Measurements from ENCODE around the gene MRI1.
"Not testable (repeated sequence)": the region's sequence is repeated elsewhere in the genome, so short reads cannot be mapped to it uniquely, and the experiment has no call there.

The MRI1 gene

DNA sequence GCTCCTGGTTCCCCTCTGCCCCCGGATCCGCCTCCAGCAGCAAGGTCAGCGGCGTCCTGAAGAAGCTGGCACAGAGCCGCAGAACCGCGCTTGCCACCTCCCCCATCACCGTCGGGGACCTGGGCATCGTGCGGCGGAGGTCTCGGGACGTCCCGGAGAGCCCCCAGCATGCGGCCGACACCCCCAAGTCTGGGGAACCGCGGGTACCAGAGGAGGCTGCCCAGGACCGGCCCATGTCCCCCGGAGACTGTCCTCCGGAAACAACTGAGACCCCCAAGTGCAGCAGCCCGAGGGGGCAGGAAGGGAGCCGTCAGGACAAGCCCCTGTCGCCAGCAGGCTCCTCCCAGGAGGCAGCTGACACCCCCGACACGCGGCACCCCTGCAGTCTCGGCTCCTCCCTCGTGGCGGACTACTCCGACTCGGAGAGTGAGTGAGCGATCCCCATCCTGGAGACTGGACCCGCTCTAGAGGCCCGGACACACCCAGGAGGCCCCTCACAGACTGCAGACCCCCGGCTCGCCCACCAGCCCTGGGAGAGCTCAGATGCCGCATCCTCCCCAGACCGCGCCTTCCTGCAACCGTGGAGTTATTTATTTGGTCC is 1.6 kb upstream of the MRI1 start:
- DNase-seq, result no peak

DNA sequence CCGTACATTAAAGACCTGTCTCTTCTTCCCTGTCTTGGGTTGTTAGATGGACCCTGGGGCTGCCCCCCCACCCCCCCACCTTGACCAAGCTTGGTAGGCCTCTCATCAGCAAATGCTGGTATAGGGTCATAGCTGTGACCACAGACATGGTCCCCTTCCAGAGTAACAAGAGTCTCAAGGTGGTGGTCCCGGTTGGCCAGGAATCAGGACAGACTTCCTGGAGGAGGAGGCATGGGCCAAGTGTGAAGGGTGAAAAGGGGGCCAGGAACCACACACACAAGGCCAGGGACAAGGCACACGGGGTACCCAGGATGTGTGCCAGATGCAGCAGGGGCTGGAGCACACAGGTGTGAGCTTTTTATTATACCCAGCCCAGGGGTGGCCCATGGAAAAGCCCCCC is 1.1 kb upstream of the MRI1 start:
- no peak for DNase-seq

DNA sequence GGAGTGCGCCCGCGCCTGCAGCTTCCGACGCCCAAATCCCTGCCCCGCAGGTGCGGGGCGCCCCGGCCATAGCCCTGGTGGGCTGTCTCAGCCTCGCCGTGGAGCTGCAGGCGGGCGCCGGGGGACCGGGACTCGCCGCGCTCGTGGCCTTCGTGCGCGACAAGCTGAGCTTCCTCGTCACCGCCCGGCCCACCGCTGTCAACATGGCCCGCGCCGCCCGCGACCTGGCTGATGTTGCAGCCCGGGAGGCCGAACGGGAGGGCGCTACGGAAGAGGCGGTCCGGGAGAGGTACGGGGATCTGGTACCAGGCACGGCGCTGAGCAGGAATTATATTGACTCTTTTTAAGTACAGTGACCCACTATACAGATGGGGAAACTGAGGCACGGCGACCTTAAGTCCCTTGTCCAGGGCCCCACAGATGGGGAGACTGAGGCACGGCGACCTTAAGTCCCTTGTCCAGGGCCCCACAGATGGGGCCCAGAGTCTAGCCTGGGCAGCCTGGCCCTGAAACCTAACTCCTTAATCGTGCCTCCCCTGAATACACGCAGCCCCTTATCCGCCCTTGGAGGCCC is 586 bp downstream of the MRI1 start:
- peak; percentile 50 to 61 for DNase-seq

DNA sequence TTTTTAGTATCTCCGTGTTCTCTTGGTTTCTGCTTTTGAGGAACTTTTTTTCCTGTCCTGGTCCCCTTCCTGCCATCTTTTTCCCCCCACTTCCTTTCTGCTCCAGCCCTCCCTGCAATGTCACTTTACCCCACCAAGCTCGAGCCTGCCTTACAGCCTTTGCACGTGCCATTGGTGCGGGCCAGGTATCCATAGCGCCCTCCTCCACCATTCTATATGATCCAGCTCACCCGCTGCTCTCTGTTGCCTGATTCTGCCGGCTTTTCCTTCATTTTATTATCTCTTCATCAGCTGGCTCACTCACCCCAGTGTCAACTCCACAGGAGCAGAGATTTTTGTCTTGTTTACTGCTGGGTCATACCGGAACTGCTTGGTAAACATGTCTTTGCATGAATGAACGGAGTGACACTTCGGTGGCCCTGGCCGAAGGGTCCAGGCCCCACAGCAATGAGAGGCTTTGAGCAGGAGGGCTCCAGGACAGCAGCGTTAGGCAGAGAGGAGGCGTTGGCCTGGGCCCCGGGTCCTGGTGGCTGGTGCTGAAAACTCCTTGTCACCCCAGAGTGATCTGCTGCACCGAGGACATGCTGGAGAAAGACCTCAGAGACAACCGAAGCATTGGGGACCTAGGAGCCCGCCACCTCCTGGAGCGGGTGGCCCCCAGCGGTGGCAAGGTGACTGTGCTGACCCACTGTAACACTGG is 1.2 kb downstream of the MRI1 start:
- DNase-seq, result no peak

DNA sequence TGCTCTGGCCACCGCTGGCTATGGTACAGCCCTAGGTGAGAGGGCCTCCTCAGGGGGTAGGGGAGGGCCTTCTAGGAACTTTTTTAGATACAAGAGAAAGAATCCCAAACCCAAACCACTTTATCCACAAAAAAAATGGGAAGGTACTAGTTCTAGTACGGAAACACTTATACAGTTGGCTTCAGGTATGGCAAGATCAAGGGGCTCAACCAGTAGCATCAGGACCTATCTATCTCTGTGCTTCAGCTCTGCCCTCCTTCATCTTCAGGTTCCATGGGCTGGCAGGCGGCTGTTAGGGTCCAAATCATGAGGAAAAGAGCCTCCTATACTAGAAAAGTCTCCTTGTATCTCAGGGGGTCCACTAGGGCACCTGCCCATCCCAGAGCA is 1.8 kb downstream of the MRI1 start:
- no peak for DNase-seq

DNA sequence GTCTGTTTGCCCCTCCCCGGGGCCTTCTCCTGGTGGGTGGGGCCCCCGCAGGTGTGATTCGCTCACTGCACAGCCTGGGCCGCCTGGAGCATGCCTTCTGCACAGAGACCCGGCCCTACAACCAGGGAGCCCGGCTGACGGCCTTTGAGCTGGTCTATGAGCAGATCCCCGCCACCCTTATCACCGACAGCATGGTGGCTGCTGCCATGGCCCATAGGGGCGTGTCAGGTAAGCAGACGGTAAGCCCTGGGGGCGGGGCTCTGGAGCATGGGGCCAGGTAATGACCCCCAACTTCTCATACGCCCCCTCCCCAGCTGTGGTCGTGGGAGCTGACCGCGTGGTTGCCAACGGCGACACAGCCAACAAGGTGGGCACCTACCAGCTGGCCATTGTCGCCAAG is 4.2 kb downstream of the MRI1 start:
- DNase-seq, result no peak

DNA sequence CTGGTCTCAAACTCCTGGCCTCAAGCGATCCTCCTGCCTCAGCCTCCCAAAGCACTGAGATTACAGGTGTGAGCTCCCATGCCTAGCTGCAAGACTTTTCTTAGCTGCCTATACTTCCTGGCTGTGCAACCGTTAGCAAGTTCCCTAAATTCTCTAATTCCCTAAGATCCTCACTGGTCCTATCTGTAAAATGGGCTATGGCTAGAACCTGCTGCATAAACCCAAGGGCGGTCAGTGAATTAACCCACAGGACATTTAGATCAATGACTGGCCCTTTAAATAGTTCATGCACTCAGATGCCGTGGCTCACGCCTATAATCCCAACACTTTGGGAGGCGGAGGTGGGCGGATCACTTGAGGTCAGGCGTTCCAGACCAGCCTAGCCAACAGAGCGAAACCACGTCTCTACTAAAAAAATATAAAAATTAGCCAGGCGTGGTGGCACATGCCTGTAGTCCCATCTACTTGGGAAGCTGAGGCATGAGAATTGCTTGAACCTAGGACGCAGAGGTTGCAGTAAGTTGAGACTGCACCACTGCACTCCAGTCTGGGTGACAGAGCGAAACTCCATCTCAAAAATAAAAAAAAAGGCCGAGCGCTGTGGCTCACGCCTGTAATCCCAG is 5.8 kb downstream of the MRI1 start:
- no peak for DNase-seq

DNA sequence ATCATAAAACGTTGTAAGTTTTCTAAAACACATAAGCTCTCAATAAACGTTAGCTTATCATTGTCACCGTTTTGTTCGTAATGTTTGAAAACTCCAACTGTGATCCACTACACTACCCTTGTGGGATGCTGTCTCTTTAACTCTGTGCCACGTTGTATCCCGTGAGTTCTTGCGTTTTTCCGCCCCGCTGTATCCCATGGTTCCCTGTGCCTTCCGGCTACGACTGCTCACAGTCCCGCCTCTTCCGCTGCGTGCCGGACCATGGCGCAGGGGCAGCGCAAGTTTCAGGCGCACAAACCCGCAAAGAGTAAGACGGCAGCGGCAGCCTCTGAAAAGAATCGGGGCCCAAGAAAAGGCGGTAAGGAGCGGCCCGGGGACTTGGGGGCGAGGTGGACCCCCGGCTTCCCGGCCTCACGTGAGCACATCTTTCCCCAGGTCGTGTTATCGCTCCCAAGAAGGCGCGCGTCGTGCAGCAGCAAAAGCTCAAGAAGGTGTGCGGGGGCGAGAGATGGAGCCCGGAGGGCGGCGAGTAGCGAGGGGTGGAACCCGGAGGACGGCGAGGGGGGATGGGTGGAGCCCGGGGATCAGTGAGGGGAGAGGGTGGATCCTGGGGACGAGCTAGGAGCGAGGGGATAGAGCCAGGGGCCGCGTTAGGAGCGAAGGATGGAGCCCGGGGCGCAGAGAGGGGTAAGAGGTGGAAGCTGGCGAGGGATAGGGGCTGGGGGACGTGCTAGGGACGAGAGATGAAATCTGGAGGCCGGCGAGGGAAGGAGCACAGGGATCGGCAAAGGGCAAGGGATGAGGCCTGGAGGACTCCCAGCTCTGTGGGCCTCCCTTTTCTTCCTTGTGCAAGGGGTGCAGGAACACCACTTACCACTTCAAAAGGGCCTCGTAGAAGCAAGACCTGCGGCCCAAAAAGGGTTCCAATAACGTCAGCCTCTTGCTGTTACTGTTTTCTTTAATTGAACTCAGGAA is 10.2 kb downstream of the MRI1 start, which contains the start of gene C19orf53:
TSS of gene C19orf53 (plus strand) at position 240 of the 975 bp plus-strand sequence. CDS start at position 262, 22 bp downstream.
- peak; percentile 86 to 92 for DNase-seq

DNA sequence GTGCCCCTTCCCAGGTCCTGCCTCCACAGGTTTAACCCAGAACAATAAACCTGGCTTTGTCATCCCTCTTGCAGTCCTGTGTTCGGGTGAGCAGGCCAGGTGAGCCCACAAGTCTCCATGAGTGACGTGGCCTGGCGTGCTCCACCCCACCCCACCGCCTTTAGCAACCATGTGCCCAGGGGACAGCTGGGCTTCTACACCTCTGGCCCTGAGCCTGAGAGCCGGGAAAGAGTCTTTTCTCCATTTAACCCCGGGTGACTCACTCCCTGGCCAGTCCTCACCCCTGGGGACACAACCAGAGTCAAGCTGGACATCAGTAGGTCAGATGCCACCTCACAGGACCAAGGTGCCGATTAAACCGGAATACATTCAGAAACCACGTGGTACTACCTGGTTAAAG is 14.1 kb downstream of the MRI1 start:
- no peak for DNase-seq

DNA sequence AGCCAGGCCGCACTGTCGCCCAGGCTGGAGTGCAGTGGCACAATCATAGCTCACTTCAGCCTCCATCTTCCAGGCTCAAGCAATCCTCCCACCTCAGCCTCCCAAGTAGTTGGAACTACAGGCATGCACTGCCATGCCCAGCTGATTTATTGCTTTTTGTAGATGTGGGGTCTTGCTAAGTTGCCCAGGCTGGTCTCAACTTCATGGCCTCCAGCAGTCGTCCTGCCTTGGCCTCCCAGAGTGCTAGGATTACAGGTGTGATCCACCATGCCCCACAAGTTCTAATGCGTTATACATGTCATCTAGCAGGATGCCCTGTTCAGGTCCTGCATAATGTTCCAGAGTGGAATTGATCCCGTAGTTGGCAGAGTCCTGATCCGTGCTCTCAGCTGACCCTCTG is 14.5 kb downstream of the MRI1 start:
- no peak for DNase-seq

DNA sequence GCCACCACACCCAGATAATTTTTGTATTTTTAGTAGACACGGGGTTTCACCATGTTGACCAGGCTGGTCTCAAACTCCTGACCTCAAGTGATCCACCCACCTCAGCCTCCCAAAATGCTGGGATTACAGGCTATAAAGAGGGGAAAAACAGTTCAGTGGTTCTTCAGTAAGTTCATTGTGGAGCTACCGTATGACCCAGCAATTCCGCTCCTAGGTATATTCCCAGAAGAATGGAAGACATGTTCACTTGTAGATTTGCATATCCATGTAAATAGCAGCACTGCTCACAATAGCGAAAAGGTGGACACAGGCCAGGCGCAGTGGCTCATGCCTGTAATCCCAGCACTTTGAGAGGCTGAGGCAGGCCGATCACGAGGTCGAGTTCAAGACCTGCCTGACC is 15.5 kb downstream of the MRI1 start:
- not testable (repeated sequence) for DNase-seq

DNA sequence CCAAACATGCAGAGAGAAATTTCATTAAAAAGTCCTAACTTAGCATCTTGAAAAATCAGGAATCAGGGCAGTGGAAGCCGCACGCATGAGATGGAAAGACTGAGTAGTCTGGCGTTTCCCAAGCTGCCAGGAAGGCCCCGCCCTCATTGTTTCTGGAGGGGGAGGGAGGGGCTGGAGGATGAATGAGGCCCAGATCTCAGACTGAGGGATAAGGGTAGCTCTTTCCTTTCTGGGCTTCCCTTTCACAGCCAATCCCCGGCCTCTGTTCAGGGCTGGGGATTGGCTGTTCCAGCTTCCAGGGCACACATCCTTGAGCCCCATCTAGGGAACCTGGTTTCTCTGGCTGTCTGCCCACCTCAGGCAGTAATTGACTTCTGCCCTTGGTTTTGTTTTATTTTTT is 17.2 kb downstream of the MRI1 start:
- DNase-seq, result peak in 1 of 2 donors; percentile 37

DNA sequence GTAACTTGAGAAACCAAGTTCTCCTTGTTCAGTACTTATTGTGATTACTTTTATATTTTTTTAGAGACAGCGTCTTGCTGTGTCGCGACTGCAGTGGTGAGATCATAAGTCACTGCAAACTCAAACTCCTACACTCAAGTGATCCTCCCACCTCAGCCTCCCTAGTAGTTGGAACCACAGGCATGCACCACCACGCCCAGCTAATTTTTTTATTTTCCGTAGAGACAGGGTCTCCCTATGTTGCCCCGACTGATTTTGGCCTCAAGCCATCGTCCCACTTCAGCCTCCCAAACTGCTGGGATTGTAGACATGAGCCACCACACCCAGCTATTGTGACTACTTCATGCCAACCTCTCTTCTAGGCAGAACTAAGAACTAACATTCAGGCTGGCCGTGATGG is 18.2 kb downstream of the MRI1 start:
- no peak for DNase-seq

DNA sequence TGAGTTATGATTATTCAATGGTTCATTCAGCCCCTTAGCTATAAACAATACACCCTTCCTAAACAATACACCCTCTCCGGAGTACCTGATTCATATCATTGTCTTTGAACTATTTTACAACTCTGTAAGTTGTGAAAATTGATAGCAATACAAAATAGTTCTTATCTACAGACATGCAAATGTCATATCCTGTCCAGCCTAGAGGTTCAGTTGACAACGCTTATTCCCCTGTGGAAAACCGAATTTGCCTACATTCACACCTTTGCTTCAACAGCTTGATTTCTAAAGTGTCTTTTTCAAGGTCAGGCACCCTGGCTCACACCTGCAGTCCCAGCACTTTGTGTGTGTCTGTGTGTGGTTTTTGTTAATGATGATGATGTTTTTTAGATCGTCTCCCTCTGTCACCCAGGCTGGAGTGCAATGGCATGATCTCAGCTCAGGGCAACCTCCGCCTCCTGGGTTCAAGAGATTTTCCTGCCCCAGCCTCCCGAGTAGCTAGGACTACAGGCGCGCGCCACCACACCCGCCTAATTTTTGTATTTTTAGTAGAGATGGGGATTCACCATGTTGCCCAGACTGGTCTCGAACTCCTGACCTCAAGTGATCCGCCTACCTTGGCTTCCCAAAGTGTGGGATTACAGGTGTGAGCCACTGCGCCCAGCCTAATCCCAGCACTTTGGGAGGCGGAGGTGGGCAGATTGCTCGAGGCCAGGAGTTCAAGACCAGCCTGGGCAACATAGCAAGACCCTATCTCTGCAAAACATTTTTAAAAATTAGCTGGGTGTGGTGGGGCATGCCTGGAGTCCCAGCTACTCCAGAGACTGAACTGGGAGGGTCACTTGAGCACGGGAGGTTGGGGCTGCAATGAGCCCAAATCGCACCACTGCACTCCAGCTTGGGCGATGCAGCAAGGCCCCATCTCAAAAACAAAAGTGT is 19.5 kb downstream of the MRI1 start:
- no peak for DNase-seq

DNA sequence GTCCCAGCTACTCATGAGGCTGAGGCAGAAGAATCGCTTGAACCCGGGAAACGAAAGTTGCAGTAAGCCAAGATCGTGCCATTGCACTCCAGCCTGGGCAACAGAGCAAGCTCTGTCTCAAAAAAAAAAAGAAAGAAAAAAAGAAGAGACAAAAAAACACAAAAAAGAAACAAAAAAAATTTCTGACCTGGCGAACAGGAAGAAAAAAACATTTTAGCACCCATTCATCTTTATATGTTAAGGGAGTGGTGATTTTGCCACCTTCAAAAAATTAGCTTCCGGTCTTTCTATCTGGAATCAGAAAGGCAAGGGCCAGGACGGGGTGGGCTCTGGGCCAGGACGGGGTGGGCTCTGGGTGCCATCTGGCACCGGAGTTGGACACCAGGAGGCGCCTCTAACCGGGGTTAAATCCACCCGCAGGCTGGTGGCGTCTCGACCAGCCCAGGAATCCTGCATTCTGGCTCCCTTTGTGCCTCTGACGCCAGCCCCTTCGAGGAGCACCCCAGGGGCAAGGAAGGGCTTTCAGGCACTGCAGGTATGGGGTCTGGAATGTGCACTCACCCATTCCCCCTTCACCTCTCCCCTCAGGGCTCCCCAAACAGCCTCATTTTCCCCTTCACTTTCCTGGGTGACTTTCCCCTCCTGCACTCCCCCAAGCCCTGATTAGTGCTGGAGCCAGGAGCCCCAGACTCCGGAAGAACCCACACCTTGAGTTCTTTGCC is 20.6 kb downstream of the MRI1 start:
- DNase-seq, result peak; percentile 78

DNA sequence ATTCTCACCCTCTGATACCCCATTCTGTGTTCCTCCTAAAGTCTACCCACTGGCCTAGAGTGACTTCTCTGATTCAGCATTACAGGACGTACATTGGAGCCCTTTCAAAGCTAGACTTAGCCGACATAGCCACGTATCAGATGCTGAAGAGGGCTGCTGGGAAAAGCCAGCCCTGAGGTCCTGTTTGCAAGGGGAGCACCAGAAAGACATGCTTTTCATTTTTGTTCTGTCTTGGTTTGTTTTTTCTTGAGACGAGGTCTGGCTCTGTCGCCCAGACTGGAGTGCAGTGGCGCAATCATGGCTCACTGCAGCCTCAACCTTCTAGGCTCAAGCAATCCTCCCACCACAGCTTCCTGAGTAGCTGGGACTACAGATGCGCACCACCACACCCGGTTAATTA is 24.7 kb downstream of the MRI1 start:
- DNase-seq, result no peak

DNA sequence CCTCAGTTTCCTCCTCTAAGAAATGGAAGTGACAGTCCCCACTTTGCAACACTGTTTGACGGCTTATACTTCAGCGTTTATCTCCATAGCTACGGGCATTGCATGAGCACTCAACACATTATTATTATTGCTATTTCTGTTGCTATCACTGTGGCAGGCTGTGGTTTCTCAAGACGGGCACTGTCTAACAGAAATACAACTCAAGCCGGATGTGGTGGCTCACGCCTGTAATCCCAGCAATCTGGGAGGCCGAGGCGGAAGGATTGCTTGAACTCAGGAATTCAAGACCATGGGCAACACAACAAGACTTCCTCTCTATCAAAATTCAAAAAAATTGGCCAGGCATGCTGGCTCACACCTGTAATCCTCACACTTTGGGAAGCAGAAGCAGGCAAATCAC is 26.0 kb downstream of the MRI1 start:
- no peak for DNase-seq

DNA sequence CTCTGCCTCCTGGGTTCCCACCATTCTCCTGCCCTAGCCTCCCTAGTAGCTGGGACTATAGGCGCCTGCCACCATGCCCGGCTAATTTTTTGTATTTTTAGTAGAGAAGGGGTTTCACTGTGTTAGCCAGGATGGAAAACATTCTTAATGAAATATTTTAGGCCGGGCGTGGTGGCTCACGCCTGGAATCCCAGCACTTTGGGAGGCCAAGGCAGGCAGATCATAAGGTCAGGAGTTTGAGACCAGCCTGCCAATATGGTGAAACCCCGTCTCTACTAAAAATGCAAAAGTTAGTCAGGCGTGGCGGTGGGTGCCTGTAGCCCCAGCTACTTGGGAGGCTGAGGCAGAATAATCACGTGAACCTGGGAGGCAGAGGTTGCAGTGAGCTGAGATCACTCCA is 29.0 kb downstream of the MRI1 start:
- not testable (repeated sequence) for DNase-seq

DNA sequence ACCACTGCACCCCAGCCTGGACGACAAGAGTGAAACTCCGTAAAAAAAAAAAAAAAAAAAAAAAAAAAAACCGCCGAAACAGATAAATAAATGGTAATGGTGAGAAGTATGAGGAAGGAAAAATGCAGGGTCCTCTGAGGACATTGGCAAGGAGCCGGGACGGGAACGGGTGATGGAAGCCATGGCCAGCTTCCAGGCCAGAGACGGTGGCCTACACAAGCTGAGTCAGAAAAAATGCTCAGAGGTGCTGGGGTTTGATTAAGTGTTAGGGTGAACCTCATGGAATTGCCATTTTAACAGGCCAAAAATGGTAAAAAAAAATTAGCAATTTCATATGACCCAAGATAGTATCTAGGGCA is 30.1 kb downstream of the MRI1 start:
- no peak for DNase-seq

DNA sequence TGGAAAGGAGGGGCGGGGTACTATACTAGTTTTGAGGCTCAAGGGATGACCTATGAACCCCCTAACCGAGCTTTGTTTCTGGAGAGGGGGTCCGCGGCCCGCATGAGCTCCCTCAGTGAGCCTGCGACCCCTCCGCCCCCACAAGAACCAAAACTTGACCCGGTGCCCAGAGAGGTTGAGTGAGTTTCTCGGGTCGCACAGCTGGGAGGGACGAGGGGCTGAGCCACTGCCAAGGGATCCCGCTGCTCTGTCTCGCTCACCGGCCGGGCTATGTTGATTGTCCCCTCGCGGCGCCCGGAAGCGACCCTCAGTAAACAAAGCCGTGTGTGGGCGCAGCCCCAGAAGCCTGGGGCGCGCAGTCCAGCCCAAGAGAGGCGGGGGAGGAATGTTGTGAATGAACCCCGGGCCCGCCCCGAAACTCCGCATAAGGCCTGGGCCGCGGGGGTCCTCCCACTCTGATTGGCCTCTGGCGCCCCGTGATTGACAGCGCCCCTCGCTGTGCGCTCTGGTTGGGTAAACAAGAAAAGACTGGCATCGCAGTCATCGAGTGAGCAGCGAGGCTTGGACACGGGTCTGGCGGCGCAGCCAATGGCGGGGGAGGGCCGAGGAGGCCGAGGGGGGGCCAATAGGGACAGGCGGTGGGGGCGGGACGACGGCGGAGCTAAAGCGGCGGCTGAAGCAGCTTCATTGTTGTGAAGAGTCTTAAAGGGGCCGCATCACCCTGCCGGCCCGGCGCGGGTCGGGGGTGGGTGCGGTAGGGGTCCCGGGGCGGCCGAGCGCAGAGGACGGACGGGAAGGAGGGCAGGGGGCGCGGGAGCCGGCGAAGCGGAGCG is 30.7 kb downstream of the MRI1 start, which contains the start of gene ZSWIM4:
TSS of gene ZSWIM4 (plus strand) at position 687 of the 833 bp plus-strand sequence. CDS start 206 bp downstream, outside the sequence.
- DNase-seq, result peak; percentile 94 to 96
